ENCODE measurements around the gene SLC7A8.

Gene SLC7A8

DNA sequence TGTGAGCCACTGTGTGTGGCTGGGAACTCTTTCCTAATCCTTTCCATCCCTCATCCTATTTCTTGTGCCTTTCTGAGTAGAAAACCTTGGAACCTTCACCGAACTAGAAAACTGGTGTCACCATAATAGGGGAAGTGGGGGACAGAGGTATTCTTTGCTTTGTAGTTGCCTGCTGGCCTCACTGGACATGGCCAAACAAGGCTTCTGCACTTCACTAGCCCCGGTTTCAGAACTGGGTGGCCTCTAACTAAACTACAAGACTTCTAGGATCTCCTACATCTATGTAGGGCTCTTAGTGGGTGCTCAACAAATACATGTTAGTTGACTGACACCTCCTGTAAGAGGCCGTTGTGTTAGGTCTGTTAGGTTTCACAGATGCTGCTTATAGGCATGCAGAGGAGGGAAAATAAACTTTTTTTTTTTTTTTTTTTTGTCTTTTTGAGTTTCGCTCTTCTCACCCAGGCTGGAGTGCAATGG, 78.1 kb downstream of the SLC7A8 start:
- Histone ChIP-seq H3K4me3 (ENCODE audit: insufficient read depth, low read depth, low read length) (no peak overlapping the region), H3K4me1 (ENCODE audit: control insufficient read depth, insufficient read depth, low read length) (peaks cover 4% of the 10 kb centered on the region), H3K9me3 (ENCODE audit: control insufficient read depth, low read length) (no peaks in the 10 kb centered on the region), H3K36me3 (ENCODE audit: control insufficient read depth, insufficient read depth, low read length) (no peaks in the 10 kb centered on the region), H3K27me3 (ENCODE audit: control insufficient read depth, insufficient read depth, low read length, poor library complexity, severe bottlenecking) (no peaks in the 10 kb centered on the region), H3K27ac (ENCODE audit: insufficient read depth, low read depth, low read length, poor library complexity, severe bottlenecking) (no peak overlapping the region)
- 80 to 86% methylated on average over 4 of the region's 4 CpGs for WGBS, 2 experiments

GRCh38 chr14:23104591-23105347, 78.7 kb downstream of the SLC7A8 start, which contains the start of gene CIROP:
CIROP (minus strand) TSS chr14:23104989; CDS start chr14:23104920, 69 bp downstream.
- no peak within 1 kb of the TSS for H3K27ac ChIP-seq (ENCODE audit: insufficient read depth, low read depth, low read length, poor library complexity, severe bottlenecking)
- 67 to 71% methylated on average over 11 of the region's 11 CpGs for WGBS, 2 experiments
- H3K27me3 ChIP-seq (ENCODE audit: control insufficient read depth, insufficient read depth, low read length, poor library complexity, severe bottlenecking), result no peaks in the 10 kb centered on the region
- peaks cover 4% of the 10 kb centered on the region for H3K4me1 ChIP-seq (ENCODE audit: control insufficient read depth, insufficient read depth, low read length)
- H3K36me3 ChIP-seq (ENCODE audit: control insufficient read depth, insufficient read depth, low read length), result no peaks in the 10 kb centered on the region
- no peak within 1 kb of the TSS for H3K4me3 ChIP-seq (ENCODE audit: insufficient read depth, low read depth, low read length)
- H3K9me3 ChIP-seq (ENCODE audit: control insufficient read depth, low read length), result no peaks in the 10 kb centered on the region

GRCh38 chr14:23104070-23104590, 79.3 kb downstream of the SLC7A8 start:
- Histone ChIP-seq H3K36me3 (ENCODE audit: control insufficient read depth, insufficient read depth, low read length) (no peaks in the 10 kb centered on the region), H3K27ac (ENCODE audit: insufficient read depth, low read depth, low read length, poor library complexity, severe bottlenecking) (no peak overlapping the region), H3K9me3 (ENCODE audit: control insufficient read depth, low read length) (no peaks in the 10 kb centered on the region), H3K4me3 (ENCODE audit: insufficient read depth, low read depth, low read length) (no peak overlapping the region), H3K27me3 (ENCODE audit: control insufficient read depth, insufficient read depth, low read length, poor library complexity, severe bottlenecking) (no peaks in the 10 kb centered on the region), H3K4me1 (ENCODE audit: control insufficient read depth, insufficient read depth, low read length) (peaks cover 4% of the 10 kb centered on the region)
- WGBS, 2 experiments, result 89% methylated on average over 6 of the region's 6 CpGs

- no peaks in the 10 kb centered on the region for H3K36me3 ChIP-seq (ENCODE audit: control insufficient read depth, insufficient read depth, low read length)
- peaks cover 4% of the 10 kb centered on the region for H3K4me1 ChIP-seq (ENCODE audit: control insufficient read depth, insufficient read depth, low read length)
- no peak overlapping the region for H3K4me3 ChIP-seq (ENCODE audit: insufficient read depth, low read depth, low read length)
- no peaks in the 10 kb centered on the region for H3K27me3 ChIP-seq (ENCODE audit: control insufficient read depth, insufficient read depth, low read length, poor library complexity, severe bottlenecking)
- no peak overlapping the region for H3K27ac ChIP-seq (ENCODE audit: insufficient read depth, low read depth, low read length, poor library complexity, severe bottlenecking)
- WGBS, 2 experiments, result 92 to 93% methylated on average over 4 of the region's 4 CpGs
- H3K9me3 ChIP-seq (ENCODE audit: control insufficient read depth, low read length), result no peaks in the 10 kb centered on the region
Measured at GRCh38 chr14:23103581-23103980, 79.9 kb downstream of the SLC7A8 start.

GRCh38 chr14:23102801-23103200, 80.7 kb downstream of the SLC7A8 start:
- Histone ChIP-seq H3K27me3 (ENCODE audit: control insufficient read depth, insufficient read depth, low read length, poor library complexity, severe bottlenecking) (no peaks in the 10 kb centered on the region), H3K36me3 (ENCODE audit: control insufficient read depth, insufficient read depth, low read length) (peaks cover 6% of the 10 kb centered on the region), H3K4me1 (ENCODE audit: control insufficient read depth, insufficient read depth, low read length) (peaks cover 4% of the 10 kb centered on the region), H3K27ac (ENCODE audit: insufficient read depth, low read depth, low read length, poor library complexity, severe bottlenecking) (no peak overlapping the region), H3K4me3 (ENCODE audit: insufficient read depth, low read depth, low read length) (no peak overlapping the region), H3K9me3 (ENCODE audit: control insufficient read depth, low read length) (no peaks in the 10 kb centered on the region)
- 93 to 95% methylated on average over 2 of the region's 2 CpGs for WGBS, 2 experiments

GRCh38 chr14:23101986-23102625, 81.4 kb downstream of the SLC7A8 start:
- Histone ChIP-seq H3K27me3 (ENCODE audit: control insufficient read depth, insufficient read depth, low read length, poor library complexity, severe bottlenecking) (no peaks in the 10 kb centered on the region), H3K4me3 (ENCODE audit: insufficient read depth, low read depth, low read length) (no peak overlapping the region), H3K4me1 (ENCODE audit: control insufficient read depth, insufficient read depth, low read length) (peaks cover 4% of the 10 kb centered on the region), H3K27ac (ENCODE audit: insufficient read depth, low read depth, low read length, poor library complexity, severe bottlenecking) (no peak overlapping the region), H3K9me3 (ENCODE audit: control insufficient read depth, low read length) (no peaks in the 10 kb centered on the region), H3K36me3 (ENCODE audit: control insufficient read depth, insufficient read depth, low read length) (peaks cover 8% of the 10 kb centered on the region)
- 92 to 93% methylated on average over 10 of the region's 10 CpGs for WGBS, 2 experiments

DNA sequence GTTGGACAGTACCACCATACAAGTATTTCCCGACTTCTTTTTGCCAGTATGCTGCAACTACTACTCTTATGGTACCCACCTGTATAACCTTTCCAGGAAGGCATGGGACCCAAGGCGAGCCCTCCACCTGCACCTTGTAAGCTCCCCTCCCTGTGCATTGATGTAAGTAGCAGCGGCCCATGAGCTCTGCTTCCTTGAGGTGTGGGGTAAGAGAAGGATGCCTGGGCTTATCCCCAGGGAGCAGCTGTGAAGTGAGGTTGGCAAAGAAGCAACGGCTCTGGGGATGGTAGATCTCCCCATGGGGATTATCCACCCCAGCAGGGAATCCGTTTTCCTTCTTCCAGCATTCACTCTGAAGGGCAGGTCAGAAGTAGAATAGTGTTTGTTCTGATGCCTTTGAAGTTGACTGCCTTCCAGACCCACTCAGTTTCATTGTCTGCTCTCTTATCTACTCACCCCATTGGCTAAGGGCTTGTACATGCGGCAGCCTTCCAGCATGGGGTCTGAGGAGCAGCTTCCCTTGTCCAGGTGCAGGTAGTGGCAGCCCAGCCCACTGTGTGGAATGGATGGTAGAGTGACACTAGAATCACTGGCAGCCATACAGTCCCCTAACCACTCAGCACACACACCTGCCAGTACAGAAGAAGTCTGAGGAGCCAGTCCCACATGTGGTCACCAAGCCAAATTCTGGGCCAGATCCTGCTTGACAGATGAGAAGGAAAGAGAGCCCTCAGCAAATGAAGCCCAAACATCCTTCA, 82.1 kb downstream of the SLC7A8 start:
- 66 to 69% methylated on average over 5 to 6 of the region's 6 CpGs for WGBS, 2 experiments
- no peaks in the 10 kb centered on the region for H3K9me3 ChIP-seq (ENCODE audit: control insufficient read depth, low read length)
- no peak overlapping the region for H3K27ac ChIP-seq (ENCODE audit: insufficient read depth, low read depth, low read length, poor library complexity, severe bottlenecking)
- H3K4me3 ChIP-seq (ENCODE audit: insufficient read depth, low read depth, low read length), result no peak overlapping the region
- H3K4me1 ChIP-seq (ENCODE audit: control insufficient read depth, insufficient read depth, low read length), result peaks cover 7% of the 10 kb centered on the region
- H3K36me3 ChIP-seq (ENCODE audit: control insufficient read depth, insufficient read depth, low read length), result peaks cover 8% of the 10 kb centered on the region
- no peaks in the 10 kb centered on the region for H3K27me3 ChIP-seq (ENCODE audit: control insufficient read depth, insufficient read depth, low read length, poor library complexity, severe bottlenecking)

DNA sequence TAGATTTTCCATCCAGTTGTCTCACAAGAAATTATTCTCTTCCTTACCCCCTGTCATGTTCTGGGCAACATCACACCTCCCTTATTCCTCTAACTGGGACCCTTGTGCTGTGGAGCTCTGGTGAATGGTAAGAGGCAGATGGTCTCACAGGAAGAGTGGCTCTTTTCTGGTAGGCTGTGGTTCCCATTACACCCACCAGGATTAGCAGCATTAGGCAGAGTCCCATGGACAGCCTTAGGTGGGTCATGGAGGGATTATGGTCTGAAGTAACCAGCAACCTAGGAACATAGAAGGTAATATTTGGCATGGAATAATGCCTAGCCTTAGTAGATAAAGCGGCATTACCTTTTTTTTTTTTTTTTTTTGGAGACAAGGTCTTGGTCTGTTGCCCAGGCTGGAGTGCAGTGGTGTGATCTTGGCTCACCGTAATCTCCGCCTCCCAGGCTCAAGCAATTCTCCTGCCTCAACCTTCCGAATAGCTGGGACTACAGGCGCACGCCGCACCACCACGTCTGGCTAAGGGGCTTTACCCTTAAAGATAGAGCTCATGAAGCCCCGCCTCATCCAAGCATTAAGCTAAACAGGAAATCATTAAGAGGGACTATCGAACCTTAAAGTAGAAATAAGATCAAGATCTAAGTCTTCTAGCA, 84.1 kb downstream of the SLC7A8 start:
- Histone ChIP-seq H3K36me3 (ENCODE audit: control insufficient read depth, insufficient read depth, low read length) (peaks cover 8% of the 10 kb centered on the region), H3K27me3 (ENCODE audit: control insufficient read depth, insufficient read depth, low read length, poor library complexity, severe bottlenecking) (no peaks in the 10 kb centered on the region), H3K4me1 (ENCODE audit: control insufficient read depth, insufficient read depth, low read length) (peaks cover 4% of the 10 kb centered on the region), H3K27ac (ENCODE audit: insufficient read depth, low read depth, low read length, poor library complexity, severe bottlenecking) (no peak overlapping the region), H3K4me3 (ENCODE audit: insufficient read depth, low read depth, low read length) (no peak overlapping the region), H3K9me3 (ENCODE audit: control insufficient read depth, low read length) (no peaks in the 10 kb centered on the region)
- 95 to 96% methylated on average over 10 of the region's 10 CpGs for WGBS, 2 experiments

DNA sequence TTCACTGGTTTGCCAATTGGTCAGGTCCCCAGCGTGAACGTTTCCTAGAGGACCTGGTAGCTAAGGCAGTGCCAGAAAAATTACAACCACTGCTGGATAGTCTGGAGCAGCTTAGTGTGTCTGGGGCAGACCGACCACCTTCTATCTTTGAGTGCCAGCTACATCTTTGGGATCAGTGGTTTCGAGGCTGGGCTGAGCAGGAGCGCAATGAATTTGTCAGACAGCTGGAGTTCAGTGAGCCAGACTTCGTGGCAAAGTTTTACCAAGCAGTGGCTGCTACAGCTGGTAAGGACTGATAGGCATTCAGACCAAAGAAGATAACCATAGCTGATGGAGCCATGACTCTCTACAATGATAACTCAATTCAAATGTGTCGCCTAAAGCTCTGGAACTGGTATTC, 85.7 kb downstream of the SLC7A8 start:
- WGBS, 2 experiments, result 94 to 95% methylated on average over 7 of the region's 7 CpGs
- Histone ChIP-seq H3K27me3 (ENCODE audit: control insufficient read depth, insufficient read depth, low read length, poor library complexity, severe bottlenecking) (no peaks in the 10 kb centered on the region), H3K4me3 (ENCODE audit: insufficient read depth, low read depth, low read length) (no peak overlapping the region), H3K9me3 (ENCODE audit: control insufficient read depth, low read length) (no peaks in the 10 kb centered on the region), H3K27ac (ENCODE audit: insufficient read depth, low read depth, low read length, poor library complexity, severe bottlenecking) (no peak overlapping the region), H3K4me1 (ENCODE audit: control insufficient read depth, insufficient read depth, low read length) (peaks cover 16% of the 10 kb centered on the region), H3K36me3 (ENCODE audit: control insufficient read depth, insufficient read depth, low read length) (peaks cover 8% of the 10 kb centered on the region)

Measured in ectodermal cell (in vitro differentiated cells).